GM21619 (cell line): ENCODE results near the gene CDK17.
"Not testable (repeated sequence)": the region's sequence is repeated elsewhere in the genome, so short reads cannot be mapped to it uniquely, and the experiment has no call there.

Experiments
- ATAC-seq: cut with Tn5 transposase; IDR thresholded peaks from one replicate; pipeline ENCODE4 v1.9.1; 2021; ENCODE audit not compliant: unreplicated experiment

The CDK17 gene

GRCh38 chr12:96399919-96400630 is at the start of gene CDK17:
TSS of gene CDK17 (minus strand) at chr12:96400439. CDS start at chr12:96334836, 65,603 bp downstream.
- ATAC-seq, result peak; percentile 39

- ATAC-seq, result no peak
Observed at GRCh38 chr12:96448300-96448699, 48.1 kb upstream of the CDK17 start.

- no peak for ATAC-seq
Observed at GRCh38 chr12:96447256-96447655, 47.0 kb upstream of the CDK17 start.

GRCh38 chr12:96445691-96446583 is 45.7 kb upstream of the CDK17 start:
- ATAC-seq, result peak; percentile 98

- ATAC-seq, result no peak
Observed at GRCh38 chr12:96444399-96444798, 44.2 kb upstream of the CDK17 start.

- no peak for ATAC-seq
Observed at GRCh38 chr12:96442906-96443305, 42.7 kb upstream of the CDK17 start.

- ATAC-seq, result no peak
Observed at GRCh38 chr12:96441816-96442215, 41.6 kb upstream of the CDK17 start.

GRCh38 chr12:96438330-96438729 is 38.1 kb upstream of the CDK17 start:
- ATAC-seq, result no peak

GRCh38 chr12:96437171-96437445 is 36.9 kb upstream of the CDK17 start:
- ATAC-seq, result no peak

GRCh38 chr12:96436366-96437170 is 36.3 kb upstream of the CDK17 start:
- no peak for ATAC-seq

- peak; percentile 75 for ATAC-seq
Observed at GRCh38 chr12:96434107-96434506, 33.9 kb upstream of the CDK17 start.

- ATAC-seq, result not testable (repeated sequence)
Observed at GRCh38 chr12:96432496-96433321, 32.5 kb upstream of the CDK17 start.

- ATAC-seq, result no peak
Observed at GRCh38 chr12:96431067-96431466, 30.8 kb upstream of the CDK17 start.

- ATAC-seq, result no peak
Observed at GRCh38 chr12:96427269-96427729, 27.1 kb upstream of the CDK17 start.

GRCh38 chr12:96425951-96426350 is 25.7 kb upstream of the CDK17 start:
- no peak for ATAC-seq

- peak; percentile 87 for ATAC-seq
Observed at GRCh38 chr12:96425321-96425720, 25.1 kb upstream of the CDK17 start.

GRCh38 chr12:96424601-96425000 is 24.4 kb upstream of the CDK17 start:
- no peak for ATAC-seq

- no peak for ATAC-seq
Observed at GRCh38 chr12:96422192-96422591, 22.0 kb upstream of the CDK17 start.

GRCh38 chr12:96421014-96421413 is 20.8 kb upstream of the CDK17 start:
- ATAC-seq, result no peak

GRCh38 chr12:96420277-96420835 is 20.1 kb upstream of the CDK17 start:
- no peak for ATAC-seq
